DND-41 (cell line): ENCODE measurements around the gene B4GALT6.

Experiments
- ATAC-seq: fragments of 200-7000 bp; cut with Tn5 transposase; 3 replicates; pipeline ENCODE4 v1.9.1; 2021; ENCODE audit warnings: low read depth; ENCODE audit not compliant: insufficient read depth
- DNase-seq: peaks from one replicate; pipeline ENCODE4 v3.0.0-alpha.2; 2020
- H2AFZ ChIP-seq: 2 replicates; pipeline ENCODE4 v1.6.0; 2012; ENCODE audit warnings: low read depth, low read length
- H3K27ac ChIP-seq: 2 replicates; pipeline ENCODE4 v1.5.1; 2012; ENCODE audit warnings: low read length, inconsistent platforms
- H3K27me3 ChIP-seq: fragments of 200-600 bp; sonication (generic); 2 replicates; pipeline ENCODE4 v1.6.0; 2012; ENCODE audit warnings: low read length, mild to moderate bottlenecking, inconsistent platforms; ENCODE audit not compliant: insufficient read depth, poor library complexity
- H3K36me3 ChIP-seq: 2 replicates; pipeline ENCODE4 v1.5.1; 2012; ENCODE audit warnings: low read length, inconsistent platforms; ENCODE audit not compliant: insufficient read depth
- H3K4me1 ChIP-seq: 2 replicates; pipeline ENCODE4 v1.5.1; 2012; ENCODE audit warnings: mild to moderate bottlenecking, low read length; ENCODE audit not compliant: insufficient read depth
- H3K4me2 ChIP-seq: 2 replicates; pipeline ENCODE4 v1.6.0; 2012; ENCODE audit warnings: mild to moderate bottlenecking, moderate library complexity, low read length, inconsistent platforms; ENCODE audit not compliant: insufficient read depth
- H3K4me3 ChIP-seq, 2 experiments: fragments of 200-600 bp in 1 of 2; shearing (Covaris generic) in 1 of 2; 2 replicates each; pipeline ENCODE4 v1.5.1; 2012 to 2016; ENCODE audit warnings: inconsistent platforms in 2 of 2, low read length in 2 of 2, mild to moderate bottlenecking in 2 of 2, low read depth in 1 of 2, moderate library complexity in 1 of 2
- H3K79me2 ChIP-seq: 2 replicates; pipeline ENCODE4 v1.6.0; 2012; ENCODE audit warnings: low read length, inconsistent platforms; ENCODE audit not compliant: insufficient read depth
- H3K9ac ChIP-seq: 2 replicates; pipeline ENCODE4 v1.6.0; 2012; ENCODE audit warnings: low read depth, mild to moderate bottlenecking, inconsistent platforms, low read length, moderate library complexity
- H3K9me3 ChIP-seq: 2 replicates; pipeline ENCODE4 v1.5.1; 2012; ENCODE audit warnings: low read length, moderate library complexity, mild to moderate bottlenecking, inconsistent platforms; ENCODE audit not compliant: insufficient read depth, severe bottlenecking
- H4K20me1 ChIP-seq: 2 replicates; pipeline ENCODE4 v1.6.0; 2012; ENCODE audit warnings: low read length; ENCODE audit not compliant: insufficient read depth
- EZH2 ChIP-seq: IDR thresholded peaks from 3 replicates; pipeline ENCODE4 v1.6.1; 2012; ENCODE audit warnings: borderline replicate concordance, low read depth, mild to moderate bottlenecking, moderate library complexity, low read length, inconsistent platforms; ENCODE audit not compliant: severe bottlenecking
- TF ChIP-seq, protein P1 (sequence below): IDR thresholded peaks from 2 replicates; pipeline ENCODE4 v1.5.1; 2012; ENCODE audit warnings: borderline replicate concordance, low read length, moderate library complexity, mild to moderate bottlenecking; ENCODE audit not compliant: poor library complexity, severe bottlenecking; ENCODE audit errors: extremely low read depth

The B4GALT6 gene

GRCh38 chr18:31575515-31576257, 108.7 kb downstream of the B4GALT6 start:
- Histone ChIP-seq H4K20me1 (no peaks in the 10 kb centered on the region), H3K79me2 (no peaks in the 10 kb centered on the region), H2AFZ (no peak overlapping the region), H3K9ac (no peak overlapping the region), H3K27ac (no peak overlapping the region), H3K27me3 (peaks cover 7% of the 10 kb centered on the region), H3K4me3 (no peak overlapping the region), H3K4me1 (no peaks in the 10 kb centered on the region), H3K4me2 (no peak overlapping the region), H3K36me3 (no peaks in the 10 kb centered on the region), H3K9me3 (no peaks in the 10 kb centered on the region)
- no peak for TF ChIP-seq EZH2
- TF ChIP-seq, protein P1, sequence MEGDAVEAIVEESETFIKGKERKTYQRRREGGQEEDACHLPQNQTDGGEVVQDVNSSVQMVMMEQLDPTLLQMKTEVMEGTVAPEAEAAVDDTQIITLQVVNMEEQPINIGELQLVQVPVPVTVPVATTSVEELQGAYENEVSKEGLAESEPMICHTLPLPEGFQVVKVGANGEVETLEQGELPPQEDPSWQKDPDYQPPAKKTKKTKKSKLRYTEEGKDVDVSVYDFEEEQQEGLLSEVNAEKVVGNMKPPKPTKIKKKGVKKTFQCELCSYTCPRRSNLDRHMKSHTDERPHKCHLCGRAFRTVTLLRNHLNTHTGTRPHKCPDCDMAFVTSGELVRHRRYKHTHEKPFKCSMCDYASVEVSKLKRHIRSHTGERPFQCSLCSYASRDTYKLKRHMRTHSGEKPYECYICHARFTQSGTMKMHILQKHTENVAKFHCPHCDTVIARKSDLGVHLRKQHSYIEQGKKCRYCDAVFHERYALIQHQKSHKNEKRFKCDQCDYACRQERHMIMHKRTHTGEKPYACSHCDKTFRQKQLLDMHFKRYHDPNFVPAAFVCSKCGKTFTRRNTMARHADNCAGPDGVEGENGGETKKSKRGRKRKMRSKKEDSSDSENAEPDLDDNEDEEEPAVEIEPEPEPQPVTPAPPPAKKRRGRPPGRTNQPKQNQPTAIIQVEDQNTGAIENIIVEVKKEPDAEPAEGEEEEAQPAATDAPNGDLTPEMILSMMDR, result no peak
- no peak for DNase-seq
- no peak for ATAC-seq

GRCh38 chr18:31574359-31574758, 110.0 kb downstream of the B4GALT6 start:
- H3K4me3 ChIP-seq, result no peak overlapping the region
- H2AFZ ChIP-seq, result no peak overlapping the region
- no peaks in the 10 kb centered on the region for H3K4me1 ChIP-seq

More at GRCh38 chr18:31574359-31574758, 110.0 kb downstream of the B4GALT6 start:
- Histone ChIP-seq H3K4me2 (no peak overlapping the region), H3K79me2 (no peaks in the 10 kb centered on the region), H3K36me3 (no peaks in the 10 kb centered on the region), H3K9me3 (no peaks in the 10 kb centered on the region), H3K27me3 (peaks cover 7% of the 10 kb centered on the region), H3K9ac (no peak overlapping the region), H4K20me1 (no peaks in the 10 kb centered on the region), H3K27ac (no peak overlapping the region)
- no peak for TF ChIP-seq EZH2
- TF ChIP-seq, protein P1, result no peak
- ATAC-seq, result no peak
- DNase-seq, result no peak
